Measurements from ENCODE around the gene FGB.
A peak's percentile ranks its signal among the peaks of the same experiment; 100 is the strongest.

Gene FGB

DNA sequence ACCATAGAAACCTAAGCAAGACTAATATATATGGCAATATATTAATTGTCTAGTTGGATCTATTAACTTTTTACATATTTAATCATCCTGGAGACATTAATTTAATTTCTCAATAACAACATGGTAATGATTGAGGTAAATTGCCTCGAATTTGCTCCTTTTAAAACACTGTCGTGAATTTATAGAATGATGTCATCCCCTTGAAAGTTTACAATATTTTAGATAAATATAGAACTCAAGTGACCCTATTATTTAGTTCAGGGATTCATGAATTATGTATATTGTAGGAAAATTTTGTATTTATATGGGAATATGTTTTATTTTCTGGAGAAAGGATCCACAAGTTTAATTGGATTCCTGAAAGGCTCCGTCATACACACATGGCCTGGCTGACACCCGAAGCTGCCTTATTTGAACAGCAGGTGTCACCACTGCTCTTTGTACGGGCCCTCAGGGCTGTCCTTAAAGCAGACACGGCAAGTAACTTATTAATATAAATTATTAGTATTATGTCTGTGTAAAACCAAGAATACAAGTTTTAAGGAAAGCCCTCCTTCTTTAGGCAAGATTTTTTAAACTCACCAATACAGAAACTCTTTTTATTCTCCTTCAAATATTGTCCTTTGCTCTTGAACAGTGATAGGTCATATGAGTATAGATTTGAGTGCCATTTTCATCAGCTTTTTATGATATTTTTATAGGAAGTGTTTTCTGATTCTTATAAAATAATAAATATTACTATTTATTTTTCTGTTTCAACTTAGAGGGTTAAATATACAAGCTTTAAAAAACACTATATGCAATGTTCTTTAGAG is 10.7 kb upstream of the FGB start:
- H3K9me2 ChIP-seq (ENCODE audit: low read depth, low read length) = no peaks in the 10 kb centered on the region
- peaks cover 21% of the 10 kb centered on the region for H3K4me1 ChIP-seq (ENCODE audit: insufficient read depth, low read length, severe bottlenecking)
- H3K9ac ChIP-seq (ENCODE audit: low read length) = no peak overlapping the region
- no peak overlapping the region for H3K4me2 ChIP-seq (ENCODE audit: low read length)
- H3K79me2 ChIP-seq (ENCODE audit: insufficient read depth, low read length) = peaks cover 19% of the 10 kb centered on the region
- no peak overlapping the region for H3K27ac ChIP-seq (ENCODE audit: low read depth, low read length, poor library complexity, severe bottlenecking)
- no peaks in the 10 kb centered on the region for H3K9me3 ChIP-seq (ENCODE audit: low read length)
- TF ChIP-seq, protein P1, sequence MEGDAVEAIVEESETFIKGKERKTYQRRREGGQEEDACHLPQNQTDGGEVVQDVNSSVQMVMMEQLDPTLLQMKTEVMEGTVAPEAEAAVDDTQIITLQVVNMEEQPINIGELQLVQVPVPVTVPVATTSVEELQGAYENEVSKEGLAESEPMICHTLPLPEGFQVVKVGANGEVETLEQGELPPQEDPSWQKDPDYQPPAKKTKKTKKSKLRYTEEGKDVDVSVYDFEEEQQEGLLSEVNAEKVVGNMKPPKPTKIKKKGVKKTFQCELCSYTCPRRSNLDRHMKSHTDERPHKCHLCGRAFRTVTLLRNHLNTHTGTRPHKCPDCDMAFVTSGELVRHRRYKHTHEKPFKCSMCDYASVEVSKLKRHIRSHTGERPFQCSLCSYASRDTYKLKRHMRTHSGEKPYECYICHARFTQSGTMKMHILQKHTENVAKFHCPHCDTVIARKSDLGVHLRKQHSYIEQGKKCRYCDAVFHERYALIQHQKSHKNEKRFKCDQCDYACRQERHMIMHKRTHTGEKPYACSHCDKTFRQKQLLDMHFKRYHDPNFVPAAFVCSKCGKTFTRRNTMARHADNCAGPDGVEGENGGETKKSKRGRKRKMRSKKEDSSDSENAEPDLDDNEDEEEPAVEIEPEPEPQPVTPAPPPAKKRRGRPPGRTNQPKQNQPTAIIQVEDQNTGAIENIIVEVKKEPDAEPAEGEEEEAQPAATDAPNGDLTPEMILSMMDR (IDR thresholded peaks at IDR 0.05; ENCODE audit: low read length) = peak; percentile 75
- TF ChIP-seq EZH2 (IDR thresholded peaks at IDR 0.05; ENCODE audit: borderline replicate concordance, low read length) = no peak
- peak overlapping the region; percentile 30; the same call in 1 of the 2 replicates for H2AFZ ChIP-seq (ENCODE audit: low read length)
- no peaks in the 10 kb centered on the region for H3F3A ChIP-seq (ENCODE audit: insufficient read depth, low read length)
- H3K4me3 ChIP-seq (ENCODE audit: low read depth, low read length, poor library complexity, severe bottlenecking) = no peak overlapping the region
- no peaks in the 10 kb centered on the region for H3K27me3 ChIP-seq (ENCODE audit: insufficient read depth, low read length)
- peaks cover 7% of the 10 kb centered on the region for H3K36me3 ChIP-seq (ENCODE audit: insufficient read depth, low read length)
- H4K20me1 ChIP-seq (ENCODE audit: insufficient read depth, low read length) = no peaks in the 10 kb centered on the region; the same call in 1 of the 2 replicates

DNA sequence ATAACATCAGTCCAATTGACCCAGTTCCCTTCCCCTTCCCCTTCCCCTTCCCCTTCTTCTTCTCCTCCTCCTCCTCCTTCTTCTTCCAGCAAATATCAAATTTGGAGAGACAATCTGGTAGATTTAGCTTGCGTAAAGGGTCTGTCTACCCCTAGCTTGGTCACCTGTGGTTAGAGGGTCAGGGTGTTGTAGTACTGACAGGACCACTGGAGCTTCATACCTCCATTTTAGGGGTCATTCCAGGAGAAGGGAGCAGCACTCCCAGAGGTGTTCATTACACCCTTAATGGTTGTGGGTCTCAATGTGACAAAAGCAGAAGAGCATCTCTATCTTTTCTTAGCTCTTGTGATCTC is 3.7 kb upstream of the FGB start:
- Histone ChIP-seq H4K20me1 (ENCODE audit: insufficient read depth, low read length) (no peaks in the 10 kb centered on the region), H3K9me2 (ENCODE audit: low read depth, low read length) (no peaks in the 10 kb centered on the region), H3F3A (ENCODE audit: insufficient read depth, low read length) (no peaks in the 10 kb centered on the region), H3K4me3 (ENCODE audit: low read depth, low read length, poor library complexity, severe bottlenecking) (no peak overlapping the region), H2AFZ (ENCODE audit: low read length) (no peak overlapping the region), H3K79me2 (ENCODE audit: insufficient read depth, low read length) (no peaks in the 10 kb centered on the region), H3K4me2 (ENCODE audit: low read length) (no peak overlapping the region), H3K9me3 (ENCODE audit: low read length) (no peaks in the 10 kb centered on the region), H3K9ac (ENCODE audit: low read length) (no peak overlapping the region), H3K4me1 (ENCODE audit: insufficient read depth, low read length, severe bottlenecking) (no peaks in the 10 kb centered on the region), H3K27me3 (ENCODE audit: insufficient read depth, low read length) (no peaks in the 10 kb centered on the region), H3K27ac (ENCODE audit: low read depth, low read length, poor library complexity, severe bottlenecking) (no peak overlapping the region), H3K36me3 (ENCODE audit: insufficient read depth, low read length) (no peaks in the 10 kb centered on the region)
- TF ChIP-seq, protein P1 (IDR thresholded peaks at IDR 0.05; ENCODE audit: low read length) = no peak
- TF ChIP-seq EZH2 (IDR thresholded peaks at IDR 0.05; ENCODE audit: borderline replicate concordance, low read length) = no peak

DNA sequence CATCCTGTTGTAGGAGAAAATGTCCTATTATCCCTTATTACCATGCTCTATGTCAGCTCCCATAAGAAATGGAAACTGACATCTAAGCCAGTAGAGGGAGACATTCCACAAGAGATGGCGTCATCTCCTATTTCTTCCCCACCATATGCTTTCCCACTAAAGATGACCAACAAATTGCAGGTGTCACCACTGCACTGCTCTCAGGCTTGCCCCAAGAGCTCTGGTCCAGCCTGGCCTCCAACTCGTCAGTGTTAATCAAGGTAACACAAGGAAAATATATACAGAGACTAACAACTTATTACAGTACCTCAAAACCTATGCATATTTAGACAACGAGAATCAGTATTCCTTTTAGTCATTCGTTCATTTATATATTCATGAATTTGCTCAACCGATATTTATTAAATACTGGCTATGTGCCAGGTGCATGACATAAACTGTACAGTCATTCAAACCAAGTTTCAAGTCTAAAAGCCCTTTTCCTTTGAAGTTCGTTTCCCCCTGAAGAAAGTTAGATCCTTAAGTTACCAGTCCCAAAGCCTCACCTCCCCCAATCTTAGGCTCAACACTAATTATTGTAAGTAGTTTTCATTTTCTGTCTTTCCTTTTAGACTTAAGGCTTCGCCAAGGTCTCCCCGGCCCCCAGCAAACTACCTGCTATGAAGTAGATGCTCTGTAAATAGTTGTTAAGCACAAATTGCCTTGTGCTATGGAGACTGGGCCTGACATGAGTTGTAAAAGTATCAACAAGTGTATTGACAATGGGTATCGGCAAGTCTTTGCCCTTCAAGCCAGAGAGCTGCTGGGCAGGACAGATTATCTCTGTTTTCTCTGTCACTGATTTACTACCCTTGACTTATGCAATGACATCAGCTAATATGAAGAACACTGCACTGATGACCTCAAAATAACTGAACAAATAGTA is 3.1 kb upstream of the FGB start:
- Histone ChIP-seq H3K79me2 (ENCODE audit: insufficient read depth, low read length) (no peaks in the 10 kb centered on the region), H3F3A (ENCODE audit: insufficient read depth, low read length) (no peaks in the 10 kb centered on the region), H3K4me1 (ENCODE audit: insufficient read depth, low read length, severe bottlenecking) (no peaks in the 10 kb centered on the region), H3K36me3 (ENCODE audit: insufficient read depth, low read length) (no peaks in the 10 kb centered on the region), H3K9ac (ENCODE audit: low read length) (no peak overlapping the region), H2AFZ (ENCODE audit: low read length) (no peak overlapping the region), H3K27me3 (ENCODE audit: insufficient read depth, low read length) (no peaks in the 10 kb centered on the region), H4K20me1 (ENCODE audit: insufficient read depth, low read length) (no peaks in the 10 kb centered on the region), H3K9me3 (ENCODE audit: low read length) (no peaks in the 10 kb centered on the region), H3K4me2 (ENCODE audit: low read length) (no peak overlapping the region), H3K27ac (ENCODE audit: low read depth, low read length, poor library complexity, severe bottlenecking) (no peak overlapping the region), H3K4me3 (ENCODE audit: low read depth, low read length, poor library complexity, severe bottlenecking) (no peak overlapping the region), H3K9me2 (ENCODE audit: low read depth, low read length) (no peaks in the 10 kb centered on the region)
- TF ChIP-seq, protein P1 (IDR thresholded peaks at IDR 0.05; ENCODE audit: low read length) = peak; percentile 64
- no peak for TF ChIP-seq EZH2 (IDR thresholded peaks at IDR 0.05; ENCODE audit: borderline replicate concordance, low read length)

All from OCI-LY1 (cell line).